HepG2 (cell line): ENCODE measurements around the gene OLFM2. TPM values are rescaled to one million over a fixed set of nuclear protein-coding genes. Genes with fewer than 3 reads are reported as not detected.

Source experiments
- DPF2 ChIP-seq: sonication (generic); formaldehyde crosslinking; IDR thresholded peaks from 2 replicates; pipeline ENCODE4 v1.4.0; 2020; ENCODE audit warnings: mild to moderate bottlenecking, low read depth, missing genetic modification reagents, borderline replicate concordance
- FOXO4 ChIP-seq: sonication (generic); formaldehyde crosslinking; conservative IDR thresholded peaks from 2 replicates; pipeline ENCODE4 v1.8.1; 2023; ENCODE audit warnings: missing genetic modification reagents
- HMG20A ChIP-seq: IDR thresholded peaks from 2 replicates; pipeline ENCODE4 v1.6.1; 2016; ENCODE audit warnings: borderline replicate concordance
- HOMEZ ChIP-seq: IDR thresholded peaks from 2 replicates; pipeline ENCODE4 v1.6.1; 2016; ENCODE audit warnings: low read depth
- HOXA3 ChIP-seq: sonication (generic); formaldehyde crosslinking; IDR thresholded peaks from 2 replicates; pipeline ENCODE4 v1.5.0; 2020; ENCODE audit warnings: missing genetic modification reagents
- MBNL3 ChIP-seq: fragments of 250-450 bp; sonication (Bioruptor Pico); conservative IDR thresholded peaks from 2 replicates; pipeline ENCODE4 v1.8.0; 2022; ENCODE audit warnings: mild to moderate bottlenecking, inconsistent platforms
- NR3C1 ChIP-seq: sonication (generic); formaldehyde crosslinking; IDR thresholded peaks from 2 replicates; pipeline ENCODE4 v1.4.0; 2020; ENCODE audit warnings: missing genetic modification reagents
- PRDM10 ChIP-seq: sonication (generic); formaldehyde crosslinking; IDR thresholded peaks from 2 replicates; pipeline ENCODE4 v1.4.0; 2020; ENCODE audit warnings: low read depth, missing genetic modification reagents
- SAFB2 ChIP-seq: sonication (generic); formaldehyde crosslinking; IDR thresholded peaks from 2 replicates; pipeline ENCODE4 v1.5.1; 2020; ENCODE audit warnings: missing genetic modification reagents, low read depth, mild to moderate bottlenecking, borderline replicate concordance
- TBL1XR1 ChIP-seq: fragments of 150-350 bp; IDR thresholded peaks from 2 replicates; pipeline ENCODE4 v1.6.1; 2014; ENCODE audit warnings: borderline replicate concordance, low read length; ENCODE audit not compliant: partially characterized antibody
- TOE1 ChIP-seq: sonication (generic); formaldehyde crosslinking; IDR thresholded peaks from 2 replicates; pipeline ENCODE4 v1.4.0; 2020; ENCODE audit warnings: mild to moderate bottlenecking, missing genetic modification reagents
- USF2 ChIP-seq, 2 experiments: sonication (generic) in 1 of 2; formaldehyde crosslinking in 1 of 2; IDR thresholded peaks; 2 replicates each; pipeline versions ENCODE4 v1.5.1 to v1.6.1; 2011 to 2020; ENCODE audit warnings: borderline replicate concordance in 1 of 2, low read depth in 1 of 2, low read length in 1 of 2, mild to moderate bottlenecking in 1 of 2, missing genetic modification reagents in 1 of 2, moderate library complexity in 1 of 2
- ZMAT5 ChIP-seq: sonication (generic); formaldehyde crosslinking; IDR thresholded peaks from 2 replicates; pipeline ENCODE4 v1.5.0; 2020; ENCODE audit warnings: mild to moderate bottlenecking, low read depth, missing genetic modification reagents, borderline replicate concordance
- ZNF441 ChIP-seq: sonication (generic); formaldehyde crosslinking; IDR thresholded peaks from 2 replicates; pipeline ENCODE4 v1.7.0; 2021; ENCODE audit warnings: missing genetic modification reagents, borderline replicate concordance
- ZNF503 ChIP-seq: sonication (generic); formaldehyde crosslinking; IDR thresholded peaks from 2 replicates; pipeline ENCODE4 v1.4.0; 2020; ENCODE audit warnings: missing genetic modification reagents
- ZNF567 ChIP-seq: sonication (generic); formaldehyde crosslinking; IDR thresholded peaks from 2 replicates; pipeline ENCODE4 v1.8.1; 2023; ENCODE audit warnings: mild to moderate bottlenecking, missing genetic modification reagents, borderline replicate concordance
- ZNF704 ChIP-seq: sonication (generic); formaldehyde crosslinking; IDR thresholded peaks from 2 replicates; pipeline ENCODE4 v1.8.1; 2023; ENCODE audit warnings: mild to moderate bottlenecking, inconsistent platforms, moderate library complexity, missing genetic modification reagents, borderline replicate concordance
- polyA plus RNA-seq, 8 experiments: library from polyadenylated mRNA; depleted of rRNA in 3 of 8; stranded (reverse) in 7 of 8; unstranded in 1 of 8; fragments of >200 nt; fragmentation: Illumina TruSeq in 4 of 8; extraction: Trizol in 4 of 8; gene quantifications; 2 replicates each; pipeline versions ENCODE4 v1.2.1 to v1.2.3, GENCODE V29; 2011 to 2016; ENCODE audit warnings: low read depth in 4 of 8, missing spikeins in 1 of 8, mixed read lengths in 1 of 8; ENCODE audit not compliant: insufficient read depth in 1 of 8
- total RNA-seq, 5 experiments: library from RNA; depleted of rRNA; stranded (reverse); fragments of >200 nt; fragmentation: Illumina TruSeq; extraction: Trizol; gene quantifications; 2 replicates each; pipeline ENCODE4 v1.2.3, GENCODE V29; 2016; ENCODE audit warnings: low read depth in 1 of 5

The OLFM2 gene
- total and polyA plus RNA-seq, 2 of the 13 experiments (the other 11 are each of a cell fraction or from before 2014, with no cell fraction given), result 0.20 to 0.51 TPM

GRCh38 chr19:9819596-9819909, 116.8 kb downstream of the OLFM2 start (continued):
- TF ChIP-seq ZMAT5 (CRISPR knock-in tag) (no peak), SAFB2 (CRISPR knock-in tag) (no peak), MBNL3 (no peak), TBL1XR1 (no peak), FOXO4 (no peak), DPF2 (CRISPR knock-in tag) (no peak), ZNF704 (CRISPR knock-in tag) (no peak), HMG20A (CRISPR knock-in tag) (no peak), HOMEZ (no peak), ZNF441 (no peak), ZNF567 (no peak), USF2 (IDR thresholded peaks at IDR 0.05; ENCODE audit: low read depth, low read length) (no peak), USF2 (CRISPR knock-in tag; IDR thresholded peaks at IDR 0.05; ENCODE audit: borderline replicate concordance) (no peak), ZNF503 (CRISPR knock-in tag) (no peak), HOXA3 (CRISPR knock-in tag) (peak; percentile 47; the same call in 1 of the 2 replicates), TOE1 (no peak), PRDM10 (CRISPR knock-in tag) (no peak), NR3C1 (CRISPR knock-in tag) (no peak)
